PC-3 (cell line): ENCODE data around the gene TGFA.

Source experiments
- EZH2 ChIP-seq: fragments of 300-600 bp; sonication (generic); IDR thresholded peaks from one replicate; pipeline ENCODE4 v1.6.1; 2017; ENCODE audit warnings: antibody characterized with exemption, mild to moderate bottlenecking, low read length; ENCODE audit not compliant: unreplicated experiment
- EZH2phosphoT487 ChIP-seq: fragments of 300-600 bp; sonication (generic); IDR thresholded peaks from 2 replicates; pipeline ENCODE4 v1.6.1; 2018; ENCODE audit warnings: mild to moderate bottlenecking, antibody characterized with exemption, low read length, borderline replicate concordance
- TF ChIP-seq, protein P1 (sequence below): fragments of 300-600 bp; sonication (generic); conservative IDR thresholded peaks from 2 replicates; pipeline ENCODE4 v1.5.1; 2017; ENCODE audit warnings: antibody characterized with exemption, low read depth, mild to moderate bottlenecking, low read length

DNA sequence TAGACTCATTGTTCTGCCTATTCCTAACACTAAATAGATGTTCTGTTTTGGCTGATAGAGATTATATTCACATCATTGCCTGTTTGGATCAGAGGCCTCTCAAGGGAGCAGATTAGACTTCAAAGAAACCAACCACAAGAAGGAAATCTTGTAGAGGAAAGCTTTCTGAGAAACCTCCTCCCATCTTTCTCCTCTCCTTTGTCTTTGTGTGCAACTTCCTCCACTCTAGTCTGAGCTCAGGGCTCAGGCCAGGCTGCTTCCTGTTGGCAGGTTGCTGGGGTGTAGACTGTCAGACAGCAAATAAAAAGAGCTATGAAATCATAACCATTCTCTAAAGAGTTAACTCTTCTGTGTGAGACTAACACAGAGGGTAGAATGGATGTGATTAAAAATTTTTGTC lies 113.0 kb downstream of the TGFA start:
- TF ChIP-seq, protein P1, sequence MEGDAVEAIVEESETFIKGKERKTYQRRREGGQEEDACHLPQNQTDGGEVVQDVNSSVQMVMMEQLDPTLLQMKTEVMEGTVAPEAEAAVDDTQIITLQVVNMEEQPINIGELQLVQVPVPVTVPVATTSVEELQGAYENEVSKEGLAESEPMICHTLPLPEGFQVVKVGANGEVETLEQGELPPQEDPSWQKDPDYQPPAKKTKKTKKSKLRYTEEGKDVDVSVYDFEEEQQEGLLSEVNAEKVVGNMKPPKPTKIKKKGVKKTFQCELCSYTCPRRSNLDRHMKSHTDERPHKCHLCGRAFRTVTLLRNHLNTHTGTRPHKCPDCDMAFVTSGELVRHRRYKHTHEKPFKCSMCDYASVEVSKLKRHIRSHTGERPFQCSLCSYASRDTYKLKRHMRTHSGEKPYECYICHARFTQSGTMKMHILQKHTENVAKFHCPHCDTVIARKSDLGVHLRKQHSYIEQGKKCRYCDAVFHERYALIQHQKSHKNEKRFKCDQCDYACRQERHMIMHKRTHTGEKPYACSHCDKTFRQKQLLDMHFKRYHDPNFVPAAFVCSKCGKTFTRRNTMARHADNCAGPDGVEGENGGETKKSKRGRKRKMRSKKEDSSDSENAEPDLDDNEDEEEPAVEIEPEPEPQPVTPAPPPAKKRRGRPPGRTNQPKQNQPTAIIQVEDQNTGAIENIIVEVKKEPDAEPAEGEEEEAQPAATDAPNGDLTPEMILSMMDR: no peak
- TF ChIP-seq EZH2 (no peak), EZH2phosphoT487 (no peak)
